Fibroblast of lung (primary cell): ENCODE measurements around the gene PPARG. TPM values are rescaled to one million over a fixed set of nuclear protein-coding genes. Genes with fewer than 3 reads are reported as not detected.
"Not testable (repeated sequence)": the region's sequence is repeated elsewhere in the genome, so short reads cannot be mapped to it uniquely, and the experiment has no call there.

Source experiments
- DNase-seq, 2 donors: peaks; one replicate each; pipeline versions ENCODE4 v3.0.0 to v3.0.0-alpha.2; 2010; ENCODE audit warnings: low read depth in 2 of 2
- H2AFZ ChIP-seq: 2 replicates; pipeline ENCODE4 v1.5.1; 2012; ENCODE audit warnings: low read length, control low read depth, inconsistent platforms
- H3K27ac ChIP-seq: 2 replicates; pipeline ENCODE4 v1.5.1; 2011; ENCODE audit warnings: low read length, control low read depth; ENCODE audit not compliant: insufficient read depth
- H3K27me3 ChIP-seq: 2 replicates; pipeline ENCODE4 v1.5.1; 2011; ENCODE audit warnings: mild to moderate bottlenecking, low read length; ENCODE audit not compliant: control insufficient read depth, insufficient read depth
- H3K36me3 ChIP-seq: 2 replicates; pipeline ENCODE4 v1.5.1; 2011; ENCODE audit warnings: low read length; ENCODE audit not compliant: control insufficient read depth, insufficient read depth
- H3K4me1 ChIP-seq: 2 replicates; pipeline ENCODE4 v1.5.1; 2011; ENCODE audit warnings: low read length; ENCODE audit not compliant: control insufficient read depth, insufficient read depth; ENCODE audit errors: extremely low read depth
- H3K4me2 ChIP-seq: 2 replicates; pipeline ENCODE4 v1.5.1; 2011; ENCODE audit warnings: low read length, control low read depth; ENCODE audit not compliant: insufficient read depth; ENCODE audit errors: extremely low read depth
- H3K4me3 ChIP-seq, 4 experiments: fragments of 200-600 bp in 1 of 4; sonication (generic) in 1 of 4; replicated peaks in 1 of 4; 2 replicates each; pipeline ENCODE4 v1.5.1; 2011 to 2016; ENCODE audit warnings: low read length in 4 of 4, low read depth in 3 of 4, mild to moderate bottlenecking in 3 of 4, control low read depth in 2 of 4, inconsistent platforms in 1 of 4, mixed read lengths in 1 of 4; ENCODE audit not compliant: insufficient read depth in 1 of 4; ENCODE audit errors: control extremely low read depth in 1 of 4
- H3K79me2 ChIP-seq: 2 replicates; pipeline ENCODE4 v1.5.1; 2012; ENCODE audit warnings: mild to moderate bottlenecking, low read length, inconsistent platforms; ENCODE audit not compliant: control insufficient read depth, insufficient read depth
- H3K9ac ChIP-seq: 2 replicates; pipeline ENCODE4 v1.5.1; 2011; ENCODE audit warnings: mild to moderate bottlenecking, low read length, control low read depth; ENCODE audit not compliant: insufficient read depth
- H3K9me3 ChIP-seq: 2 replicates; pipeline ENCODE4 v1.5.1; 2012; ENCODE audit warnings: low read depth, low read length; ENCODE audit not compliant: control insufficient read depth, insufficient read depth
- H4K20me1 ChIP-seq: 2 replicates; pipeline ENCODE4 v1.5.1; 2011; ENCODE audit warnings: low read length; ENCODE audit not compliant: control insufficient read depth, insufficient read depth; ENCODE audit errors: extremely low read depth
- EZH2 ChIP-seq: IDR thresholded peaks from 2 replicates; pipeline ENCODE4 v1.5.1; 2012; ENCODE audit warnings: low read length, control low read depth, mild to moderate bottlenecking; ENCODE audit errors: missing control alignments
- polyA plus RNA-seq, 2 donors: library from polyadenylated mRNA; depleted of rRNA in 1 of 2; stranded (reverse) in 1 of 2; unstranded in 1 of 2; fragments of >200 nt; gene quantifications; 2 replicates each; pipeline ENCODE4 v1.2.1, GENCODE V29; 2011 to 2012; ENCODE audit warnings: missing spikeins in 1 of 2
- total RNA-seq: library from RNA; depleted of rRNA; stranded (reverse); fragments of >200 nt; gene quantifications from 2 replicates; pipeline ENCODE4 v1.2.1, GENCODE V29; 2014
- TF ChIP-seq, protein P1 (sequence below), 2 donors: IDR thresholded peaks in 1 of 2; conservative IDR thresholded peaks in 1 of 2; 1 replicate in 1 of 2; 2 replicates in 1 of 2; pipeline ENCODE4 v1.5.1; 2011 to 2012; ENCODE audit warnings: low read length in 2 of 2, control low read depth in 1 of 2, inconsistent platforms in 1 of 2, low read depth in 1 of 2, mild to moderate bottlenecking in 1 of 2

PPARG gene
- total and polyA plus RNA-seq, 2 donors (not counting 1 experiment from before 2014, with no cell fraction given): 32.8 to 42.8 TPM

DNA sequence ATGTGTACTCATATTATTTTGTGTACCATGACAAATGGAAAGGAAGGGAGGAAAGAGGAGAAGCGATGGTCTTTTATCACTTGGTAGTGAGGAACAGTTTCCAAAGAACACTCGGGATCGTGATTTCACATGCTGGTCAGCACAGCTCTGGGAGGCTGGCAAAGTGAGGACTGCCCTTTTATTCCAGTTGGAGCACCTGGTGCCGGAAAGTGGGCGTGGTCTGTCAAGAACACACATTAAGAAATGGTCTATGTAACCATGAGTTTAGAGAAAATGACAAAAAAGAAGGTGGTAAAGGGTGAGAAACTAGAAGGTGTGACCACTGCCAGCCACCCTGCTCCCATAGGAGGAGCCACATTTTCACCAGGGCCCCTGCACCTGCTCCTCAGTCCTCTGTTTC is 188.4 kb downstream of the PPARG start:
- H3K9me3 ChIP-seq: no peaks in the 10 kb centered on the region
- no peak overlapping the region for H2AFZ ChIP-seq
- no peak overlapping the region for H3K4me2 ChIP-seq
- H3K4me1 ChIP-seq: peaks cover 5% of the 10 kb centered on the region
- no peak overlapping the region for H3K4me3 ChIP-seq
- no peaks in the 10 kb centered on the region for H3K79me2 ChIP-seq
- no peaks in the 10 kb centered on the region for H3K27me3 ChIP-seq
- H3K9ac ChIP-seq: no peak overlapping the region
- no peaks in the 10 kb centered on the region for H3K36me3 ChIP-seq
- H3K27ac ChIP-seq: no peak overlapping the region
- H4K20me1 ChIP-seq: no peaks in the 10 kb centered on the region
- DNase-seq: no peak
- no peak for TF ChIP-seq EZH2
- TF ChIP-seq, protein P1, sequence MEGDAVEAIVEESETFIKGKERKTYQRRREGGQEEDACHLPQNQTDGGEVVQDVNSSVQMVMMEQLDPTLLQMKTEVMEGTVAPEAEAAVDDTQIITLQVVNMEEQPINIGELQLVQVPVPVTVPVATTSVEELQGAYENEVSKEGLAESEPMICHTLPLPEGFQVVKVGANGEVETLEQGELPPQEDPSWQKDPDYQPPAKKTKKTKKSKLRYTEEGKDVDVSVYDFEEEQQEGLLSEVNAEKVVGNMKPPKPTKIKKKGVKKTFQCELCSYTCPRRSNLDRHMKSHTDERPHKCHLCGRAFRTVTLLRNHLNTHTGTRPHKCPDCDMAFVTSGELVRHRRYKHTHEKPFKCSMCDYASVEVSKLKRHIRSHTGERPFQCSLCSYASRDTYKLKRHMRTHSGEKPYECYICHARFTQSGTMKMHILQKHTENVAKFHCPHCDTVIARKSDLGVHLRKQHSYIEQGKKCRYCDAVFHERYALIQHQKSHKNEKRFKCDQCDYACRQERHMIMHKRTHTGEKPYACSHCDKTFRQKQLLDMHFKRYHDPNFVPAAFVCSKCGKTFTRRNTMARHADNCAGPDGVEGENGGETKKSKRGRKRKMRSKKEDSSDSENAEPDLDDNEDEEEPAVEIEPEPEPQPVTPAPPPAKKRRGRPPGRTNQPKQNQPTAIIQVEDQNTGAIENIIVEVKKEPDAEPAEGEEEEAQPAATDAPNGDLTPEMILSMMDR (conservative IDR thresholded peaks at IDR 0.05 in 1 of 2, IDR thresholded peaks at IDR 0.05 in 1 of 2; ENCODE audit: low read depth in 1 of 2, low read length in 2 of 2): no peak

DNA sequence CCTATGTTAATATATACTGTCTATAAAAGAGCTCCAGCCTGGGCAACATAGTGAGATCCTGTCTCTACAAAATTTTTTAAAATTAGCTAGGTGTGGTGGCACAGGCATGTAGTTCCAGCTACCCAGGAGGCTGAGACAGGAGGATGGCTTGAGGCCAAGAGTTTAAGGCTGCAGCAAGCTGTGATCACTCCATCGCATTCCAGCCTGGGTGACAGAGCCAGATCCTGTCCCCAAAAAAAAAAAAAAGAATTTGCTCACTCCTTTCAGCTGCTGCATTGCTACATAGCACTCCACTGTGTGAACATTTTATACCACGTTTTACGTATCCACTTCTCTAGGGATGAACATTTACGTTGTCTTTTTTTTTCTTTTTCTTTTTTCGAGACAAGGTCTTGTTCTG is 189.5 kb downstream of the PPARG start:
- Histone ChIP-seq H3K27ac (no peak overlapping the region), H3K4me1 (peaks cover 5% of the 10 kb centered on the region), H4K20me1 (no peaks in the 10 kb centered on the region), H3K9ac (no peak overlapping the region), H3K9me3 (no peaks in the 10 kb centered on the region), H3K27me3 (no peaks in the 10 kb centered on the region), H3K4me2 (no peak overlapping the region), H3K4me3 (no peak overlapping the region), H3K36me3 (no peaks in the 10 kb centered on the region), H2AFZ (no peak overlapping the region), H3K79me2 (no peaks in the 10 kb centered on the region)
- TF ChIP-seq, protein P1 (conservative IDR thresholded peaks at IDR 0.05 in 1 of 2, IDR thresholded peaks at IDR 0.05 in 1 of 2; ENCODE audit: low read depth in 1 of 2, low read length in 2 of 2): no peak
- TF ChIP-seq EZH2: no peak
- DNase-seq: no peak

DNA sequence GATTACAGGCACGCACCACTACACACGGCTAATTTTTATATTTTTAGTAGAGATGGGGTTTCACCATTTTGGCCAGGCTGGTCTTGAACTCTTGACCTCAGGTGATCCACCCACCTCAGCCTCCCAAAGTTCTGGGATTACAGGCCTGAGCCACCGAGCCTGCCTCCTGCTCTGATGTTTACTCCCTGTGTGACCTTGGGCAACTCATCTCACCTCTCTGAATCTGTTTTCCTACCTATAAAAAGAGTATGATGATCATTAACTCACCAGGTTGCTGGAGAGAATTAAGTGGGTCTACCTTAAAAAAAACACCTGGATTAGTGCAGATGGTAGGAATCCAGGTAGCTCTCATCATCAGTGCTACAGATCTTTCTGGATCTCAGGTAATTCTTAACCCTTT is 190.3 kb downstream of the PPARG start:
- not testable (repeated sequence) for H3K36me3 ChIP-seq, H3K4me3 ChIP-seq, H3K79me2 ChIP-seq, H3K4me2 ChIP-seq, H4K20me1 ChIP-seq, H3K9ac ChIP-seq, H3K9me3 ChIP-seq, DNase-seq, H2AFZ ChIP-seq, H3K27ac ChIP-seq, H3K27me3 ChIP-seq
- H3K4me1 ChIP-seq: peaks cover 12% of the 10 kb centered on the region
